Measurements from ENCODE around the gene PUS7.

PUS7 gene

DNA sequence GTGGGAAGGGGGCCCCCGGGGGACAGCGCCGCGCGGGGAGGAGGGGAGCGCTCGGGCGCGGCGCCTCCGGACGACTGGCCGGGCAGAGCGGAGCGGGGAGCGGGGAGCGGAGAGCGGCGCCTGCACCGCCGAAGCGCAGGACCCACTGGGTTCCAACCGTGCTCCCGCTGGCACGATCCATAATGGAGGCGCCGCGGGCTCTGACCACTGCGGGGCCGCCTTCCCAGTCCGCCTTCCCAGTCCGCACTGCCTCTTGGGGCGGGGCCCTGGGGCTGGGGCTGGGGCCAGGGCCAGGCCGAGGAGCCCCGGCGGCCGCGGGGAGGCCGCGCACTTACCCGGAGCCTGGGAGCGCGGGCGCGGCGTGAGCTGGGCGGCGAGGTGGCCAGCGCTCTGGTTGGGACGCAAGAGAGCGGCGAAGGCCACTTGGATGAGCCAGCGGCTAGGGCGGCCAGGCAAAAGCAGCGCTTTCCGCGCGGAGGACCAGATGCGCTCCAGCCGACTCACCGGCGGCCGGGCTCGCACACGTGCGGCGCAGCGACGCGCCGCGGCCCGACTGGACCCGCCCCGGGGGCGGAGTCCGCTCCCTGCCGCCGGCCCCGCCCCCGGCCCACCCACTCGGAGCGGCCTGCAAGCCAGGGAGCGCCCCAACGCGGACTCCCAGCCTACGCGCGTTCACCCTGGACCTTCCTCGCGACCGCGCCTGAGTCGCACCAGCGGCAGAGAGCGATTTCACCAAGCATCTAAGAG lies at the start of gene PUS7:
Gene PUS7, minus strand, starts transcription at position 555 of the 747 bp plus-strand sequence. CDS start 13,759 bp downstream, outside the sequence.
- DNase-seq (ENCODE audit: low spot score): peak; percentile 97
- in situ Hi-C loops (cut with MboI; ENCODE audit: low pct_unique_long_range_greater_than_20kb, low sequenced_read_pairs, unreplicated experiment): no loop called here
- TF ChIP-seq, protein P1, sequence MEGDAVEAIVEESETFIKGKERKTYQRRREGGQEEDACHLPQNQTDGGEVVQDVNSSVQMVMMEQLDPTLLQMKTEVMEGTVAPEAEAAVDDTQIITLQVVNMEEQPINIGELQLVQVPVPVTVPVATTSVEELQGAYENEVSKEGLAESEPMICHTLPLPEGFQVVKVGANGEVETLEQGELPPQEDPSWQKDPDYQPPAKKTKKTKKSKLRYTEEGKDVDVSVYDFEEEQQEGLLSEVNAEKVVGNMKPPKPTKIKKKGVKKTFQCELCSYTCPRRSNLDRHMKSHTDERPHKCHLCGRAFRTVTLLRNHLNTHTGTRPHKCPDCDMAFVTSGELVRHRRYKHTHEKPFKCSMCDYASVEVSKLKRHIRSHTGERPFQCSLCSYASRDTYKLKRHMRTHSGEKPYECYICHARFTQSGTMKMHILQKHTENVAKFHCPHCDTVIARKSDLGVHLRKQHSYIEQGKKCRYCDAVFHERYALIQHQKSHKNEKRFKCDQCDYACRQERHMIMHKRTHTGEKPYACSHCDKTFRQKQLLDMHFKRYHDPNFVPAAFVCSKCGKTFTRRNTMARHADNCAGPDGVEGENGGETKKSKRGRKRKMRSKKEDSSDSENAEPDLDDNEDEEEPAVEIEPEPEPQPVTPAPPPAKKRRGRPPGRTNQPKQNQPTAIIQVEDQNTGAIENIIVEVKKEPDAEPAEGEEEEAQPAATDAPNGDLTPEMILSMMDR (IDR thresholded peaks at IDR 0.05; ENCODE audit: extremely low read depth, insufficient read depth, missing control alignments): no peak

GRCh38 chr7:105567821-105568220 lies 45.8 kb upstream of the PUS7 start:
- in situ Hi-C loops (cut with MboI; ENCODE audit: low pct_unique_long_range_greater_than_20kb, low sequenced_read_pairs, unreplicated experiment): no loop called here
- TF ChIP-seq, protein P1 (IDR thresholded peaks at IDR 0.05; ENCODE audit: extremely low read depth, insufficient read depth, missing control alignments): no peak
- no peak for DNase-seq (ENCODE audit: low spot score)

DNA sequence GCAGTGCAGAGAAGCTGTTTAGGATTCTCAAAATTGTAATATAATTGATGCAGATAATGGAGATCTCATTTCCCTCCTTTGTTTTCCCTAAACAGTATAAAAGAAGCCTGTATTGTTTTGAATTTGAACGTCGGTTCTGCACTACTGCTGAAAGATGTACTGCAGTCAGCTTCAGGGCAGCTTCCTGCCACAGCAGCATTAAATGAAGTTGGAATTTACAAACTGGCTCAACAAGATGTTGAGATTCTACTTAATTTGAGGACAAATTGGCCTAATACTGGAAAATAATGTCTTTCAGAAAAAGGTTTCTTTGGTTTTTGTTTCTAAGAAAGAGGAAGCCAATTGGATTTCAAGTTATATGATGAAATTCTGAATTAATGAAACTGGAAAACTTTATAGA lies 45.0 kb upstream of the PUS7 start:
- no peak for DNase-seq (ENCODE audit: low spot score)
- TF ChIP-seq, protein P1 (IDR thresholded peaks at IDR 0.05; ENCODE audit: extremely low read depth, insufficient read depth, missing control alignments): no peak
- in situ Hi-C loops (cut with MboI; ENCODE audit: low pct_unique_long_range_greater_than_20kb, low sequenced_read_pairs, unreplicated experiment): no loop called here

- DNase-seq (ENCODE audit: low spot score): no peak
- in situ Hi-C loops (cut with MboI; ENCODE audit: low pct_unique_long_range_greater_than_20kb, low sequenced_read_pairs, unreplicated experiment): no loop called here
- TF ChIP-seq, protein P1 (IDR thresholded peaks at IDR 0.05; ENCODE audit: extremely low read depth, insufficient read depth, missing control alignments): no peak
These were observed 43.1 kb upstream of the PUS7 start for GRCh38 chr7:105565190-105565589.

DNA sequence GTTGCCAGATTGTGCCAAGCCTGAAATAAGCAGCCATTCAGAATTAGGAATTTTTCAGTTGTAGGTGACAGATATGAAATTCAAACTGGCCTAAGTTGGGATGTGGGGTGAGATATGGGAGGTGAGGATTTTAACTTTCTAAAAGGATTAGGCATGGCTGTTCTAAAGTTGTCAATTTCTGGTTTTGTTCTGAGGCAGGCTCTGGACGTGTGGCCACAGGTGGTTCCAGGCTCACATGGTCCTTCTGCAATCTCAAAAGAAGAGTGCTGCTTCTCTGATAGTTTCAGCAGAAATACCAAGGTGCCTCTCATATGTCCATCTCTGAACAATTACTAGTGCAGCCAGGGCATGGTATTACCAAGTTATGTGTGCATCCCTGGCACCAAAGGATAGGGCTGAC lies 37.9 kb upstream of the PUS7 start:
- in situ Hi-C loops (cut with MboI; ENCODE audit: low pct_unique_long_range_greater_than_20kb, low sequenced_read_pairs, unreplicated experiment): no loop called here
- TF ChIP-seq, protein P1 (IDR thresholded peaks at IDR 0.05; ENCODE audit: extremely low read depth, insufficient read depth, missing control alignments): no peak
- no peak for DNase-seq (ENCODE audit: low spot score)

DNA sequence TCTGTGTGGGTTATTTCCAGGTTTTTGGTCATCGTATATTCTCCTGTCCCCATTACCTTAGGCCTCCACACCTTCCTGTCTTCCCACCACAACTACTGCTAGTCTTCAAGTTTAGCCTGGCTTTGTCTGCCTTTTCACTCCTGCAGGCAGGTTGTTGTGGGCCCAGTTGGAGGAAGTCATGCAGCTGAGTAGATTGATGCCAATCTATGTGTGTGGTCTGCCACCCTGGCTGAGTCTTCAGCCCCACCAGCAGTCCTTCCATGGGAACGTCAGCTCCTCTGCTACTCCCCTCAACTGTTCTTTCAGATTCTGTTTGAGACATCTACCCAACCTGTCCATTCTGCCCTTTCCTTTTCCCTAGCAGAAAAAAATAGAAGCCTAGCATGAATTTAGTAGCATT lies 16.3 kb upstream of the PUS7 start:
- in situ Hi-C loops (cut with MboI; ENCODE audit: low pct_unique_long_range_greater_than_20kb, low sequenced_read_pairs, unreplicated experiment): no loop called here
- TF ChIP-seq, protein P1 (IDR thresholded peaks at IDR 0.05; ENCODE audit: extremely low read depth, insufficient read depth, missing control alignments): no peak
- DNase-seq (ENCODE audit: low spot score): no peak
